GM12878 (cell line): ENCODE results near the gene SPACA1. TPM values are rescaled to one million over a fixed set of nuclear protein-coding genes. Genes with fewer than 3 reads are reported as not detected.

ENCODE experiments used
- ATAC-seq: fragments of 200-7000 bp; cut with Tn5 transposase; 3 replicates; pipeline ENCODE4 v1.9.1; 2020; ENCODE audit warnings: mild to moderate bottlenecking, moderate library complexity
- BruUV-seq: library from RNA; stranded (reverse); fragments of 400-500 nt; replicated peaks from 2 replicates; lab custom pipeline; 2021; lab: Mats Ljungman, UMichigan
- CTCF ChIA-PET: fragments of 300-600 bp; sonication (Branson Sonifier 250); formaldehyde crosslinking; extraction: SDS; loops from one replicate; lab custom pipeline; 2021; ENCODE audit warnings: inconsistent platforms; lab: Yijun Ruan, JAX
- POLR2A ChIA-PET: fragments of 350-600 bp; formaldehyde crosslinking; extraction: SDS; loops from one replicate; lab custom pipeline; 2021; ENCODE audit warnings: inconsistent platforms; lab: Charles Lee
- RAD21 ChIA-PET: fragments of 300-600 bp; sonication (Branson Sonifier 250); formaldehyde crosslinking; loops from one replicate; lab custom pipeline; 2023; ENCODE audit warnings: antibody characterized with exemption; ENCODE audit not compliant: unreplicated experiment; lab: Charles Lee
- SMC1A ChIA-PET: fragments of 300-600 bp; sonication (Branson Sonifier 250); formaldehyde crosslinking; loops from one replicate; lab custom pipeline; 2023; ENCODE audit not compliant: unreplicated experiment, uncharacterized antibody; lab: Charles Lee
- DNase-seq: peaks from one replicate; pipeline ENCODE4 v3.0.0-alpha.2; 2011; ENCODE audit warnings: low read depth, low spot score
- FAIRE-seq: peaks from 3 replicates; lab custom pipeline; 2011; peaks lifted over from hg19 to GRCh38; lab: Jason Lieb, UNC
- H2AFZ ChIP-seq: 2 replicates; pipeline ENCODE4 v1.6.0; 2011; ENCODE audit warnings: low read depth, low read length, control low read depth; ENCODE audit not compliant: control insufficient read depth
- H3K27ac ChIP-seq: 2 replicates; pipeline ENCODE4 v1.5.1; 2011; ENCODE audit warnings: control low read depth; ENCODE audit not compliant: control insufficient read depth, insufficient read depth
- H3K27me3 ChIP-seq, 2 experiments: replicated peaks in 1 of 2; 2 replicates each; pipeline versions ENCODE4 v1.6.0 to v1.6.1; 2011; ENCODE audit warnings: low read length in 1 of 2; ENCODE audit not compliant: control insufficient read depth in 2 of 2, insufficient read depth in 2 of 2
- H3K36me3 ChIP-seq, 2 experiments: 2 replicates each; pipeline ENCODE4 v1.5.1; 2011; ENCODE audit warnings: low read length in 1 of 2; ENCODE audit not compliant: control insufficient read depth in 2 of 2, insufficient read depth in 2 of 2
- H3K4me1 ChIP-seq: 2 replicates; pipeline ENCODE4 v1.6.1; 2011; ENCODE audit warnings: mild to moderate bottlenecking, low read length, moderate library complexity, mixed read lengths; ENCODE audit not compliant: control insufficient read depth, insufficient read depth
- H3K4me2 ChIP-seq: 2 replicates; pipeline ENCODE4 v1.6.0; 2011; ENCODE audit warnings: control low read depth; ENCODE audit not compliant: control insufficient read depth, insufficient read depth
- H3K4me3 ChIP-seq: fragments of 200-600 bp; sonication (generic); 2 replicates; pipeline ENCODE4 v1.5.1; 2016
- H3K79me2 ChIP-seq: 2 replicates; pipeline ENCODE4 v1.6.0; 2011; ENCODE audit warnings: low read length; ENCODE audit not compliant: control insufficient read depth, insufficient read depth
- H3K9ac ChIP-seq: 2 replicates; pipeline ENCODE4 v1.8.0; 2011; ENCODE audit warnings: low read length, control low read depth, mixed read lengths; ENCODE audit not compliant: control insufficient read depth, insufficient read depth
- H3K9me3 ChIP-seq: replicated peaks from 3 replicates; pipeline ENCODE4 v1.5.1; 2011; ENCODE audit warnings: mild to moderate bottlenecking, low read length; ENCODE audit not compliant: control insufficient read depth, insufficient read depth
- H4K20me1 ChIP-seq: 2 replicates; pipeline ENCODE4 v1.6.0; 2011; ENCODE audit not compliant: control insufficient read depth, insufficient read depth
- ATF7 ChIP-seq: fragments of 450-650 bp; IDR thresholded peaks from 2 replicates; pipeline ENCODE4 v1.6.1; 2016; ENCODE audit warnings: low read depth, mild to moderate bottlenecking
- EED ChIP-seq: sonication (generic); IDR thresholded peaks from 2 replicates; pipeline ENCODE4 v1.6.1; 2016; ENCODE audit warnings: antibody characterized with exemption, low read depth
- IRF5 ChIP-seq: fragments of 450-650 bp; IDR thresholded peaks from 2 replicates; pipeline ENCODE4 v1.6.1; 2017; ENCODE audit warnings: borderline replicate concordance
- MTA3 ChIP-seq: IDR thresholded peaks from 2 replicates; pipeline ENCODE4 v1.6.1; 2012; ENCODE audit warnings: low read length, inconsistent platforms, borderline replicate concordance
- MXI1 ChIP-seq: fragments of 150-350 bp; IDR thresholded peaks from 2 replicates; pipeline ENCODE4 v1.6.1; 2011; ENCODE audit warnings: low read depth, mild to moderate bottlenecking, inconsistent platforms, low read length, improper control_type of control experiment
- NFXL1 ChIP-seq: fragments of 450-650 bp; IDR thresholded peaks from 2 replicates; pipeline ENCODE4 v1.6.1; 2017; ENCODE audit warnings: antibody characterized with exemption, mild to moderate bottlenecking, borderline replicate concordance
- NFYB ChIP-seq: IDR thresholded peaks from 2 replicates; pipeline ENCODE4 v1.6.1; 2011; ENCODE audit warnings: low read depth, mild to moderate bottlenecking, low read length, improper control_type of control experiment, moderate library complexity; ENCODE audit not compliant: insufficient read depth
- NR2C1 ChIP-seq: fragments of 450-650 bp; IDR thresholded peaks from 2 replicates; pipeline ENCODE4 v1.6.1; 2017; ENCODE audit warnings: antibody characterized with exemption, mild to moderate bottlenecking, moderate library complexity
- POLR2A ChIP-seq: IDR thresholded peaks from 2 replicates; pipeline ENCODE4 v1.6.1; 2011; ENCODE audit warnings: low read depth, mild to moderate bottlenecking, low read length
- RB1 ChIP-seq: fragments of 450-650 bp; formaldehyde crosslinking; IDR thresholded peaks from 2 replicates; pipeline ENCODE4 v1.6.1; 2017; ENCODE audit warnings: mild to moderate bottlenecking, borderline replicate concordance
- RUNX3 ChIP-seq: IDR thresholded peaks from 2 replicates; pipeline ENCODE4 v1.6.1; 2012; ENCODE audit warnings: low read length, inconsistent platforms
- SMAD5 ChIP-seq: IDR thresholded peaks from 2 replicates; pipeline ENCODE4 v1.6.1; 2016; ENCODE audit warnings: antibody characterized with exemption, low read depth
- SRF ChIP-seq, 2 experiments: IDR thresholded peaks; 2 replicates each; pipeline ENCODE4 v1.6.1; 2011; ENCODE audit warnings: low read depth in 2 of 2, low read length in 2 of 2, mild to moderate bottlenecking in 1 of 2, moderate library complexity in 1 of 2
- SUPT20H ChIP-seq: IDR thresholded peaks from 2 replicates; pipeline ENCODE4 v1.6.1; 2011; ENCODE audit warnings: low read depth, mild to moderate bottlenecking, low read length, moderate library complexity, borderline replicate concordance; ENCODE audit not compliant: control insufficient read depth
- WGBS: methylation state at CpG from one replicate; pipeline ENCODE4 v1.1.6; 2016; ENCODE audit warnings: low lambda C conversion rate; ENCODE audit not compliant: insufficient replicate concordance, insufficient coverage; ENCODE audit errors: missing lambda C conversion rate; 5-methylcytosine and 5-hydroxymethylcytosine counted together
- in situ Hi-C: fragments of 300-500 bp; cut with MboI; formaldehyde crosslinking; loops from 9 replicates; pipeline ENCODE4 v1.14.3; 2018; ENCODE audit warnings: mixed read lengths
- intact Hi-C: fragments of 100-400 bp; cut with micrococcal nuclease; formaldehyde crosslinking; loops from one replicate; pipeline ENCODE4 v1.14.2; 2022; ENCODE audit not compliant: unreplicated experiment
- polyA plus RNA-seq, 11 experiments: library from polyadenylated mRNA; depleted of rRNA in 4 of 11; unstranded in 6 of 11; stranded (reverse) in 5 of 11; fragments of >200 nt; fragmentation: Nextera tagmentation in 4 of 11; fragmentation: Illumina TruSeq in 1 of 11; extraction: Ambion mirVana in 4 of 11; extraction: Trizol in 1 of 11; gene quantifications; 1 replicate in 1 of 11; 2 replicates in 10 of 11; pipeline versions ENCODE4 v1.2.1 to v1.2.3, GENCODE V29; 2011 to 2016; ENCODE audit warnings: inconsistent platforms in 2 of 11, missing spikeins in 2 of 11, low read depth in 1 of 11
- total RNA-seq, 4 experiments: library from RNA; depleted of rRNA in 3 of 4; stranded (reverse); fragments of >200 nt in 3 of 4; fragmentation: Illumina TruSeq in 1 of 4; extraction: Trizol in 1 of 4; gene quantifications; 2 replicates each; pipeline versions ENCODE4 v1.2.1 to v1.2.3, GENCODE V29; 2013 to 2021

SPACA1 gene
- total and polyA plus RNA-seq, 10 of the 15 experiments (the other 5 are each of a cell fraction or from before 2014, with no cell fraction given): not detected

GRCh38 chr6:88077305-88077704 lies 29.7 kb downstream of the SPACA1 start:
- in situ Hi-C loops (no loop called here), intact Hi-C loops (no loop called here)
- ATAC-seq: peak; percentile 78
- no peak for DNase-seq
- TF ChIP-seq ATF7 (no peak), POLR2A (no peak), MXI1 (no peak), SRF (IDR thresholded peaks at IDR 0.05; ENCODE audit: low read depth in 2 of 2, low read length in 2 of 2) (0 out of 4 replicates have a peak, but pooled peaks of 1 of the 2 experiments have one; percentile 47), EED (no peak), NFYB (0 out of 2 replicates have a peak, but pooled peaks have one; percentile 24), SMAD5 (no peak), IRF5 (no peak), SUPT20H (no peak), RUNX3 (no peak), MTA3 (no peak), NR2C1 (no peak), RB1 (no peak), NFXL1 (no peak)
- Histone ChIP-seq H3K79me2 (no peaks in the 10 kb centered on the region), H3K9me3 (no peaks in the 10 kb centered on the region), H3K4me3 (no peak overlapping the region), H2AFZ (no peak overlapping the region), H3K27me3 (no peaks in the 10 kb centered on the region; a peak in 1 of 4 replicates), H3K4me1 (no peaks in the 10 kb centered on the region), H3K4me2 (no peak overlapping the region), H3K36me3 (no peaks in the 10 kb centered on the region), H4K20me1 (no peaks in the 10 kb centered on the region), H3K27ac (no peak overlapping the region), H3K9ac (no peak overlapping the region)
- WGBS: 43% methylated on average over 3 of the region's 3 CpGs
- ChIA-PET RAD21 (no interaction called here), POLR2A (interaction anchor here (0.6 kb wide), 1 partner anchor 23 kb away, joined by 3 read pairs; no protein-coding TSS in a partner anchor), CTCF (interaction anchor here (1.0 to 2.0 kb wide), 3 partner anchors 15 to 147 kb away, joined by 3 to 6 read pairs (median 3); no protein-coding TSS in a partner anchor), SMC1A (interaction anchor here (1.1 to 1.5 kb wide), 4 partner anchors 16 to 377 kb away, joined by 3 to 4 read pairs (median 4); no protein-coding TSS in a partner anchor)
- no TSS peak for BruUV-seq
- no peak for FAIRE-seq
